Lung (tissue), 12 donors: ENCODE measurements around the gene CCDC73. TPM values are rescaled to one million over a fixed set of nuclear protein-coding genes. Genes with fewer than 3 reads are reported as not detected.
"Not testable (repeated sequence)": the region's sequence is repeated elsewhere in the genome, so short reads cannot be mapped to it uniquely, and the experiment has no call there.

ENCODE experiments used
- ATAC-seq: fragments of 200-7000 bp; cut with Tn5 transposase; one replicate; pipeline ENCODE4 v1.9.1; 2020; ENCODE audit warnings: moderate number of reproducible peaks; ENCODE audit not compliant: insufficient read depth, low FRiP score
- DNase-seq, 3 donors: peaks; one replicate each; pipeline ENCODE4 v3.0.0-alpha.2; 2013 to 2017
- H3K27ac ChIP-seq, 2 donors: one replicate each; pipeline ENCODE4 v1.5.1; 2013; ENCODE audit warnings: mild to moderate bottlenecking in 2 of 2, moderate library complexity in 2 of 2, control low read depth in 1 of 2, inconsistent platforms in 1 of 2, low read depth in 1 of 2, low read length in 1 of 2
- H3K27me3 ChIP-seq, 3 donors: one replicate each; pipeline ENCODE4 v1.5.1; 2013; ENCODE audit warnings: low read length in 2 of 3; ENCODE audit not compliant: control insufficient read depth in 3 of 3, insufficient read depth in 3 of 3
- H3K36me3 ChIP-seq, 4 donors: one replicate each; pipeline ENCODE4 v1.5.1; 2013; ENCODE audit warnings: low read length in 4 of 4, mild to moderate bottlenecking in 1 of 4, moderate library complexity in 1 of 4; ENCODE audit not compliant: control insufficient read depth in 4 of 4, insufficient read depth in 4 of 4
- H3K4me1 ChIP-seq, 5 donors: one replicate each; pipeline ENCODE4 v1.5.1; 2013; ENCODE audit warnings: low read length in 5 of 5, mild to moderate bottlenecking in 2 of 5, moderate library complexity in 1 of 5; ENCODE audit not compliant: control insufficient read depth in 5 of 5, insufficient read depth in 5 of 5
- H3K4me3 ChIP-seq: one replicate; pipeline ENCODE4 v1.5.1; 2013; ENCODE audit warnings: mild to moderate bottlenecking, control low read depth, moderate library complexity
- H3K9ac ChIP-seq, 2 donors: one replicate each; pipeline ENCODE4 v1.5.1; 2013; ENCODE audit warnings: low read length in 2 of 2, control low read depth in 1 of 2; ENCODE audit not compliant: insufficient read depth in 1 of 2
- H3K9me3 ChIP-seq, 4 donors: one replicate each; pipeline ENCODE4 v1.5.1; 2013; ENCODE audit warnings: low read length in 3 of 4, mild to moderate bottlenecking in 1 of 4, moderate library complexity in 1 of 4; ENCODE audit not compliant: control insufficient read depth in 4 of 4, insufficient read depth in 3 of 4
- WGBS, 2 donors: extraction: QIAGEN DNeasy Blood & Tissue Kit; methylation state at CpG; one replicate each; pipeline ENCODE4 v1.1.7; 2013; 5-methylcytosine and 5-hydroxymethylcytosine counted together
- polyA plus RNA-seq, 2 donors: library from polyadenylated mRNA; stranded (reverse); fragments of 200-250 nt; gene quantifications; one replicate each; pipeline ENCODE4 v1.2.1, GENCODE V29; 2013
- total RNA-seq, 2 donors: library from RNA; depleted of rRNA in 1 of 2; stranded (reverse); fragments of >200 nt in 1 of 2; gene quantifications; one replicate each; pipeline ENCODE4 v1.2.1, GENCODE V29; 2014 to 2021
- TF ChIP-seq, protein P1 (sequence below): IDR thresholded peaks from 2 replicates; pipeline ENCODE4 v1.5.1; 2012; ENCODE audit warnings: mild to moderate bottlenecking; ENCODE audit errors: control extremely low read depth, extremely low read depth
- donor health status: control.
- donor health status: control.
- donor health status: Bipolar disorder and iron deficiency.
- donor health status: healthy.
- donor health status: DM: yes; HTN: yes; CAD: no.

Gene CCDC73
- total and polyA plus RNA-seq, 4 donors: 0.03 to 0.17 (median 0.10) TPM

DNA sequence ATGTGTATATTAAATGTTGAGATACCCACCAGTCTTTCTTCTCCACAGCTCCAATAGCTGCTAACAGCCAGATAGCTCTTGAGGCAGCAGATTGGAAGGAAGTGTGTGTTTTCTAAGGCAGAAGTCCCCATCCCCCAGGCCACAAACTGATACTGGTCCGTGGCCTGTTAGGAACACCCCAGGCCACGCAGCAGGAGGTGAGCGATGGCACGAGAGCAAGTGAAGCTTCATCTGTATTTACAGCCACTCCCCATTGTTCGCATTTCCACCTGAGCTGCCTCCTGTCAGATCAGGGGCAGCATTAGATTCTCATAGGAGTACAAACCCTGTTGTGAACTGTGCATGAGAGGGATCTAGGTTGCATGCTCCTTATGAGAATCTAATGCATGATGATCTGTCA, 12.7 kb downstream of the CCDC73 start:
- 77 to 79% methylated on average over 5 of the region's 5 CpGs for WGBS, 2 donors
- H3K4me3 ChIP-seq: no peak overlapping the region
- H3K27ac ChIP-seq: no peak overlapping the region
- no peaks in the 10 kb centered on the region for H3K36me3 ChIP-seq
- H3K27me3 ChIP-seq: peaks cover 0 to 4% (median 0%) of the 10 kb centered on the region in 3 donors
- DNase-seq (no peak), ATAC-seq (no peak)
- H3K9me3 ChIP-seq: no peaks in the 10 kb centered on the region
- TF ChIP-seq, protein P1, sequence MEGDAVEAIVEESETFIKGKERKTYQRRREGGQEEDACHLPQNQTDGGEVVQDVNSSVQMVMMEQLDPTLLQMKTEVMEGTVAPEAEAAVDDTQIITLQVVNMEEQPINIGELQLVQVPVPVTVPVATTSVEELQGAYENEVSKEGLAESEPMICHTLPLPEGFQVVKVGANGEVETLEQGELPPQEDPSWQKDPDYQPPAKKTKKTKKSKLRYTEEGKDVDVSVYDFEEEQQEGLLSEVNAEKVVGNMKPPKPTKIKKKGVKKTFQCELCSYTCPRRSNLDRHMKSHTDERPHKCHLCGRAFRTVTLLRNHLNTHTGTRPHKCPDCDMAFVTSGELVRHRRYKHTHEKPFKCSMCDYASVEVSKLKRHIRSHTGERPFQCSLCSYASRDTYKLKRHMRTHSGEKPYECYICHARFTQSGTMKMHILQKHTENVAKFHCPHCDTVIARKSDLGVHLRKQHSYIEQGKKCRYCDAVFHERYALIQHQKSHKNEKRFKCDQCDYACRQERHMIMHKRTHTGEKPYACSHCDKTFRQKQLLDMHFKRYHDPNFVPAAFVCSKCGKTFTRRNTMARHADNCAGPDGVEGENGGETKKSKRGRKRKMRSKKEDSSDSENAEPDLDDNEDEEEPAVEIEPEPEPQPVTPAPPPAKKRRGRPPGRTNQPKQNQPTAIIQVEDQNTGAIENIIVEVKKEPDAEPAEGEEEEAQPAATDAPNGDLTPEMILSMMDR: no peak
- H3K4me1 ChIP-seq: no peaks in the 10 kb centered on the region
- no peak overlapping the region for H3K9ac ChIP-seq

DNA sequence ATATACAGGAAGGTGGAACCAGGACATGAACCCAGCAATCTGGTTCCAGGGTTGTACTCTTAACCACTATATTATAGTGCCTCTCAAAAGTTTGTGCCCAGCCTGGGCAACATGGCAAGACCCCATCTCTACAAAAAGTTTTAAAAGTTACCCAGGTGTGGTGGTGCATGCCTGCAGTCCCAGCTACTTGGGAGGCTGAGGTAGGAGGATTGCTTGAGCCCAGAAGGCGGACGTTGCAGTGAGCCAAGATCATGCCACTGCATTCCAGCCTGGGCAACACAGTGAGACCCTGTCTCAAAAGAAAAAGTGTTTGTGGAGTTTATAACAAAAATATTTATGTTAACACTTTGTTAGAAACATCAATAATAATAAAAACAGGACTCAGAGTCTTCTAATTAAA, 13.6 kb downstream of the CCDC73 start:
- H3K27ac ChIP-seq, H3K4me1 ChIP-seq, H3K9me3 ChIP-seq, H3K9ac ChIP-seq, ATAC-seq, H3K4me3 ChIP-seq, H3K27me3 ChIP-seq, DNase-seq, H3K36me3 ChIP-seq: not testable (repeated sequence)
- 90 to 94% methylated on average over 2 of the region's 2 CpGs for WGBS, 2 donors

DNA sequence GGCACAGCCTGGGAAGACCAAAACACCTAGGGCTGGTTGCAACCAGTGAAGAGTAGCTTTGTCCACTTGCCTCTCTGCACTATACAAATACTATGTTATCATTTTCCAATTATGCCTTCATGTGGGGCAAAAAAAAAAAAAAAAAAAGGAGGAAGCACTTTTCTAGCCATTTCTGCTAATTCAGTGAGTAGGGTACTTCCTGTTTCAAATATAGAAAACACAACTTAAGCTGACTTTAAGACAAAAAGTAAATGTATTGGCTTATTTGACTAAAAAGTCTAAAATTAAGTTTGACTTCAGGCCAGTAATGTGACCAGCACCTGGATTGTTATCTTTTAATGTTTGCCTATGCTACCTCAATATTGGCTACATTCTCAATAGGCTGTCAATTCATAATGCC, 15.3 kb downstream of the CCDC73 start:
- no peak overlapping the region for H3K4me3 ChIP-seq
- ATAC-seq: no peak
- peaks cover 0 to 4% (median 0%) of the 10 kb centered on the region in 3 donors for H3K27me3 ChIP-seq
- H3K9me3 ChIP-seq: no peaks in the 10 kb centered on the region
- no peak for DNase-seq
- H3K27ac ChIP-seq: no peak overlapping the region
- no peaks in the 10 kb centered on the region for H3K36me3 ChIP-seq
- TF ChIP-seq, protein P1: no peak
- no peaks in the 10 kb centered on the region for H3K4me1 ChIP-seq
- no peak overlapping the region for H3K9ac ChIP-seq

DNA sequence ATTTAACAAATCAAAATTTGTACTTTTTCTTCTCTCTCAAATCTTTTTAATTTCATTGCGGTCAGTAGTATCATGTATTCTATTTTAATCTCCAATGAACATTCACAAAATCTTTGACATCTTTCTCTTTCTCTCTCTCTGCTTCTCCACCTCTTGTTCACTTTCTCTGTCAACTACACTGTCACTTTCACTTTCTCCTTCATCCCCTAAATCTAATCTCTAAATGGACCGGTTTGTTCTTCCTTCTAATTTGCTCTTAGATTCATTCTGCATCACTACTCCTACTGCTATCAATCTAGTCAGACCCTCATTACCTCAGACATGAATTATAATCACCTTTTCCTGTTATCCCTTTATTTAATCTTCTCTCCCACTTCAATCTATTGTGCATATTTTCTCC, 18.6 kb downstream of the CCDC73 start:
- no peaks in the 10 kb centered on the region for H3K36me3 ChIP-seq
- DNase-seq (no peak), ATAC-seq (no peak)
- H3K27ac ChIP-seq: no peak overlapping the region
- H3K4me1 ChIP-seq: no peaks in the 10 kb centered on the region
- H3K4me3 ChIP-seq: no peak overlapping the region
- H3K9me3 ChIP-seq: no peaks in the 10 kb centered on the region
- WGBS, 2 donors: 47 to 57% methylated on average over 2 of the region's 2 CpGs
- H3K27me3 ChIP-seq: peaks cover 0 to 4% (median 0%) of the 10 kb centered on the region in 3 donors
- TF ChIP-seq, protein P1: no peak
- no peak overlapping the region for H3K9ac ChIP-seq
